ENCODE measurements around the gene ADD3. TPM values are rescaled to one million over a fixed set of nuclear protein-coding genes. Genes with fewer than 3 reads are reported as not detected.

The ADD3 gene
- total and polyA plus RNA-seq, 2 experiments from 2014 or later = 83.2 to 216 TPM

DNA sequence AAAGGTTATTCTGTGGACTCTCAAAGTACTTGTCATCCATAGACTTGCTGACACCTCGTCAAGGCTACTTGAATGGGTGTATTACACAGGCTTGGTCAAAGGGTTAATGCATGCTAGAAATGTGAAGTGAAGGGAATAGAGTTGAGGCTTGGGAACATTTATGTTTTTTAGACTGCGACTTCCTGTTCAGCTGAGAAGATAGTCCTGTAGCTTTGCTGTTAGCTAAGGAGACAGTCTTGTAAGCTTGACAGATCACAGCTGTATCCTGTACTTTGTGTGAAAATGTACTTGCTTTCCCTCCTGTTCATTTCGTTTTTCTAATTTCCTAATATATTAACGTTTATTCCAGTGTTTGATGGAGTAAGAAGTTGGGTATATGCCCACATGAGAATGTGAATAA is 52.1 kb downstream of the ADD3 start:
- 46% methylated on average over 4 of the region's 4 CpGs for WGBS (ENCODE audit: low lambda C conversion rate, missing lambda C conversion rate)
- Histone ChIP-seq H3K4me3 (no peak overlapping the region), H3K4me1 (ENCODE audit: insufficient read depth) (peaks cover 25% of the 10 kb centered on the region), H3K27ac (peak overlapping the region; percentile 42), H4K20me1 (ENCODE audit: insufficient read depth, poor library complexity, severe bottlenecking) (peaks cover 46% of the 10 kb centered on the region), H3K36me3 (replicated peaks; ENCODE audit: insufficient read depth, low read depth) (no peaks in the 10 kb centered on the region), H3K9me2 (replicated peaks; ENCODE audit: insufficient read depth) (no peaks in the 10 kb centered on the region), H3K27me3 (no peaks in the 10 kb centered on the region), H3K9me3 (ENCODE audit: low read depth) (no peaks in the 10 kb centered on the region), H2AFZ (no peak overlapping the region), H3K4me2 (peak overlapping the region; percentile 26), H3K79me2 (peaks cover 99% of the 10 kb centered on the region)
- no peak for DNase-seq (ENCODE audit: low spot score)
- no peak for TF ChIP-seq CTCF (IDR thresholded peaks at IDR 0.05; ENCODE audit: poor library complexity)
- TF ChIP-seq EZH2 (IDR thresholded peaks at IDR 0.05; ENCODE audit: borderline replicate concordance) = no peak
- no peak for TF ChIP-seq EZH2phosphoT487 (IDR thresholded peaks at IDR 0.05; ENCODE audit: low read depth, severe bottlenecking, unreplicated experiment)

DNA sequence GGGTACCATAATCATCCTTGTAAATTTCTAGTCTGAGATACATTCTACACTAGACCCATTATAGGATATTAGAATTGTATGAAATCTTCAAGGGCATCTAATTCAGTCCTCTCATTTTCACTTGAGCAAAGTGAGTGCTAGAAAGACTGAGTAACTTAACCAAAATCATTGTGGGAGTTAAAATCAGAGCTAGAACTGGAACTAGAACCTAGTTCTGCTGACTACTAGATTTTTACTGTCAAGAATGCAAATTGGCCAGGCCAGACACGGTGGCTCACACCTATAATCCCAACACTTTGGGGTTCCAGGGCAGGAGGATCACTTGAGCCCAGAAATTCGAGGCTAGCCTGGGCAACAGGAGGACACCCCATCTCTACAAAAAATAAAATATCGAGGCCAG is 53.9 kb downstream of the ADD3 start:
- H3K27ac ChIP-seq = no peak overlapping the region
- H3K4me1 ChIP-seq (ENCODE audit: insufficient read depth) = peaks cover 25% of the 10 kb centered on the region
- H3K36me3 ChIP-seq (replicated peaks; ENCODE audit: insufficient read depth, low read depth) = no peaks in the 10 kb centered on the region
- no peaks in the 10 kb centered on the region for H3K27me3 ChIP-seq
- peaks cover 32% of the 10 kb centered on the region for H4K20me1 ChIP-seq (ENCODE audit: insufficient read depth, poor library complexity, severe bottlenecking)
- peaks cover 97% of the 10 kb centered on the region for H3K79me2 ChIP-seq
- no peak for TF ChIP-seq EZH2 (IDR thresholded peaks at IDR 0.05; ENCODE audit: borderline replicate concordance)
- no peak for TF ChIP-seq CTCF (IDR thresholded peaks at IDR 0.05; ENCODE audit: poor library complexity)
- no peak for TF ChIP-seq EZH2phosphoT487 (IDR thresholded peaks at IDR 0.05; ENCODE audit: low read depth, severe bottlenecking, unreplicated experiment)
- no peak overlapping the region for H2AFZ ChIP-seq
- H3K9me3 ChIP-seq (ENCODE audit: low read depth) = no peaks in the 10 kb centered on the region
- no peak overlapping the region for H3K4me2 ChIP-seq
- H3K4me3 ChIP-seq = no peak overlapping the region
- 77% methylated on average over 3 of the region's 3 CpGs for WGBS (ENCODE audit: low lambda C conversion rate, missing lambda C conversion rate)
- no peaks in the 10 kb centered on the region for H3K9me2 ChIP-seq (replicated peaks; ENCODE audit: insufficient read depth)
- no peak for DNase-seq (ENCODE audit: low spot score)

DNA sequence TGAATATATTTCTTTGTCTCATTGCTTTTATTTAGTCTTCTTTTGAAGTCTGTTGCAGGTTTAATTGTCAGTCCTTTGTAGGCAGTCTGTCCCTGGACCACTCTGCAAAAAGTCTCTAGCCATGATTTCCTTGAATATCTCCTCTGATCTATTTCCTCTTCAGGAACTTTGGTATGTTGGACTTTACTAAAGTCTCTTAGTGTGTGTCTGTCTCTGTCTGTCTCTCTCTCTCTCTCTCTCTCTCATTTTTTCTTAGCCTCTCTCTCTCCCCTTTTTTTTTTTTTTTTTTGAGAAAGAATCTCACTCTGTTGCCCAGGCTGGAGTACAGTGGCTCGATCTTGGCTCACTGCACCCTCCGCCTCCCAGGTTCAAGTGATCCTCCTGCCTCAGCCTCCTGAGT is 57.5 kb downstream of the ADD3 start:
- DNase-seq (ENCODE audit: low spot score) = no peak
- H3K4me3 ChIP-seq = no peak overlapping the region
- no peaks in the 10 kb centered on the region for H3K9me2 ChIP-seq (replicated peaks; ENCODE audit: insufficient read depth)
- H3K36me3 ChIP-seq (replicated peaks; ENCODE audit: insufficient read depth, low read depth) = no peaks in the 10 kb centered on the region
- H3K4me2 ChIP-seq = no peak overlapping the region
- H3K9me3 ChIP-seq (ENCODE audit: low read depth) = no peaks in the 10 kb centered on the region
- no peak for TF ChIP-seq EZH2phosphoT487 (IDR thresholded peaks at IDR 0.05; ENCODE audit: low read depth, severe bottlenecking, unreplicated experiment)
- TF ChIP-seq EZH2 (IDR thresholded peaks at IDR 0.05; ENCODE audit: borderline replicate concordance) = no peak
- TF ChIP-seq CTCF (IDR thresholded peaks at IDR 0.05; ENCODE audit: poor library complexity) = no peak
- H3K79me2 ChIP-seq = peaks cover 96% of the 10 kb centered on the region
- 96% methylated on average over 2 of the region's 2 CpGs for WGBS (ENCODE audit: low lambda C conversion rate, missing lambda C conversion rate)
- H3K4me1 ChIP-seq (ENCODE audit: insufficient read depth) = peaks cover 10% of the 10 kb centered on the region
- H3K27ac ChIP-seq = no peak overlapping the region
- H3K27me3 ChIP-seq = no peaks in the 10 kb centered on the region
- peaks cover 21% of the 10 kb centered on the region for H4K20me1 ChIP-seq (ENCODE audit: insufficient read depth, poor library complexity, severe bottlenecking)
- no peak overlapping the region for H2AFZ ChIP-seq

Measured in hepatocyte (in vitro differentiated cells).